GM21576 (cell line): ENCODE results near the gene TREX2.

Experiments
- ATAC-seq: cut with Tn5 transposase; IDR thresholded peaks from one replicate; pipeline ENCODE4 v1.9.1; 2021; ENCODE audit warnings: mild to moderate bottlenecking, moderate library complexity; ENCODE audit not compliant: unreplicated experiment

TREX2 gene

GRCh38 chrX:153476666-153477363 lies 31.0 kb upstream of the TREX2 start:
- no peak for ATAC-seq

- no peak for ATAC-seq
These were observed 30.0 kb upstream of the TREX2 start for GRCh38 chrX:153475751-153476281.

GRCh38 chrX:153475271-153475670 lies 29.4 kb upstream of the TREX2 start:
- ATAC-seq, result no peak

- ATAC-seq, result no peak
These were observed 28.9 kb upstream of the TREX2 start for GRCh38 chrX:153474718-153475117.

- ATAC-seq, result no peak
These were observed 28.4 kb upstream of the TREX2 start for GRCh38 chrX:153474266-153474665.

GRCh38 chrX:153473126-153473525 lies 27.3 kb upstream of the TREX2 start:
- ATAC-seq, result no peak

- ATAC-seq, result no peak
These were observed 25.9 kb upstream of the TREX2 start for GRCh38 chrX:153471663-153472280.

GRCh38 chrX:153470411-153471363 lies 24.8 kb upstream of the TREX2 start, which contains the start of gene HAUS7:
HAUS7 (minus strand) TSS chrX:153470576; CDS start chrX:153470557, 19 bp downstream.
- peak; percentile 72 for ATAC-seq

GRCh38 chrX:153469811-153470410 lies 24.1 kb upstream of the TREX2 start:
- ATAC-seq, result peak; percentile 27

- no peak for ATAC-seq
These were observed 22.2 kb upstream of the TREX2 start for GRCh38 chrX:153468008-153468580.

- no peak for ATAC-seq
These were observed 20.0 kb upstream of the TREX2 start for GRCh38 chrX:153465691-153466380.

GRCh38 chrX:153464116-153464515 lies 18.3 kb upstream of the TREX2 start:
- ATAC-seq, result no peak

GRCh38 chrX:153463556-153463955 lies 17.7 kb upstream of the TREX2 start:
- no peak for ATAC-seq

GRCh38 chrX:153463031-153463430 lies 17.2 kb upstream of the TREX2 start:
- no peak for ATAC-seq

- no peak for ATAC-seq
These were observed 16.4 kb upstream of the TREX2 start for GRCh38 chrX:153462291-153462690.

GRCh38 chrX:153460826-153461225 lies 15.0 kb upstream of the TREX2 start:
- ATAC-seq, result no peak

- ATAC-seq, result no peak
These were observed 14.1 kb upstream of the TREX2 start for GRCh38 chrX:153459986-153460385.

- no peak for ATAC-seq
These were observed 12.6 kb upstream of the TREX2 start for GRCh38 chrX:153458476-153458875.

GRCh38 chrX:153457827-153458466 lies 12.1 kb upstream of the TREX2 start:
- no peak for ATAC-seq
